GM18526 (cell line): Measurements from ENCODE around the gene MAB21L1.

Experiments
- POLR2A ChIP-seq: IDR thresholded peaks from 3 replicates; pipeline ENCODE4 v1.6.1; 2011; ENCODE audit not compliant: insufficient read length; ENCODE audit errors: extremely low read depth

MAB21L1 gene

GRCh38 chr13:35471706-35472322 lies 4.7 kb downstream of the MAB21L1 start:
- no peak for TF ChIP-seq POLR2A

GRCh38 chr13:35470671-35471661 lies 5.5 kb downstream of the MAB21L1 start:
- TF ChIP-seq POLR2A = no peak

GRCh38 chr13:35469806-35470525 lies 6.5 kb downstream of the MAB21L1 start:
- no peak for TF ChIP-seq POLR2A

- TF ChIP-seq POLR2A = no peak
Measured at GRCh38 chr13:35468195-35468594, 8.3 kb downstream of the MAB21L1 start.

- no peak for TF ChIP-seq POLR2A
Measured at GRCh38 chr13:35465371-35465770, 11.1 kb downstream of the MAB21L1 start.

- no peak for TF ChIP-seq POLR2A
Measured at GRCh38 chr13:35460061-35460460, 16.4 kb downstream of the MAB21L1 start.

- no peak for TF ChIP-seq POLR2A
Measured at GRCh38 chr13:35457258-35457657, 19.2 kb downstream of the MAB21L1 start.

- no peak for TF ChIP-seq POLR2A
Measured at GRCh38 chr13:35455022-35455421, 21.5 kb downstream of the MAB21L1 start.

- TF ChIP-seq POLR2A = no peak
Measured at GRCh38 chr13:35449821-35450220, 26.7 kb downstream of the MAB21L1 start.

- TF ChIP-seq POLR2A = no peak
Measured at GRCh38 chr13:35448465-35448864, 28.0 kb downstream of the MAB21L1 start.
